Stomach (tissue), 9 donors: Measurements from ENCODE around the gene TRAM2. TPM values are rescaled to one million over a fixed set of nuclear protein-coding genes. Genes with fewer than 3 reads are reported as not detected.

ENCODE experiments used
- DNase-seq, 2 donors: peaks; one replicate each; pipeline versions ENCODE4 v3.0.0 to v3.0.0-alpha.2; 2013 to 2019
- H3K27ac ChIP-seq, 5 donors: fragments of 200-600 bp in 4 of 5; sonication (generic) in 4 of 5; one replicate each; pipeline ENCODE4 v1.5.1; 2013 to 2019; ENCODE audit warnings: mild to moderate bottlenecking in 1 of 5, moderate library complexity in 1 of 5
- H3K27me3 ChIP-seq, 3 donors: fragments of 200-600 bp; sonication (generic); one replicate each; pipeline ENCODE4 v1.5.1; 2017 to 2019; ENCODE audit warnings: mixed run types in 1 of 3
- H3K36me3 ChIP-seq, 4 donors: fragments of 200-600 bp; sonication (generic); 1 replicate in 3 of 4; 2 replicates in 1 of 4; pipeline ENCODE4 v1.5.1; 2016 to 2019
- H3K4me1 ChIP-seq, 4 donors: fragments of 200-600 bp; sonication (generic); one replicate each; pipeline ENCODE4 v1.5.1; 2016 to 2019
- H3K4me3 ChIP-seq, 4 donors: fragments of 200-600 bp; sonication (generic) in 3 of 4; one replicate each; pipeline ENCODE4 v1.5.1; 2016 to 2019; ENCODE audit warnings: mild to moderate bottlenecking in 1 of 4
- H3K9me3 ChIP-seq, 4 donors: fragments of 200-600 bp; sonication (generic); one replicate each; pipeline ENCODE4 v1.5.1; 2016 to 2019
- CTCF ChIP-seq, 7 experiments: fragments of 450-650 bp in 4 of 7; fragments of 200-600 bp in 3 of 7; sonication (generic) in 3 of 7; IDR thresholded peaks; one replicate each; pipeline ENCODE4 v1.5.1; 2016 to 2019; ENCODE audit warnings: antibody characterized with exemption in 7 of 7, control low read depth in 2 of 7, mild to moderate bottlenecking in 1 of 7
- EP300 ChIP-seq: sonication (generic); formaldehyde crosslinking; IDR thresholded peaks from one replicate; pipeline ENCODE4 v1.6.1; 2017; ENCODE audit warnings: antibody characterized with exemption
- POLR2A ChIP-seq, 4 donors: fragments of 450-650 bp; IDR thresholded peaks; one replicate each; pipeline ENCODE4 v1.6.1; 2016; ENCODE audit warnings: antibody characterized with exemption in 4 of 4, control low read depth in 2 of 4, mild to moderate bottlenecking in 1 of 4, moderate library complexity in 1 of 4
- POLR2AphosphoS5 ChIP-seq, 3 donors: sonication (generic); formaldehyde crosslinking; IDR thresholded peaks; one replicate each; pipeline ENCODE4 v1.6.1; 2016; ENCODE audit warnings: antibody characterized with exemption in 3 of 3
- WGBS, 5 donors: extraction: QIAGEN DNeasy Blood & Tissue Kit in 3 of 5; methylation state at CpG; one replicate each; pipeline versions ENCODE4 v1.1.5 to v1.1.7; 2013 to 2018; 5-methylcytosine and 5-hydroxymethylcytosine counted together
- intact Hi-C: fragments of 100-400 bp; cut with DNase I; formaldehyde crosslinking; loops from one replicate; pipeline ENCODE4 v1.15.1; 2023; ENCODE audit warnings: low total_unique reads
- polyA plus RNA-seq, 3 donors: library from polyadenylated mRNA; stranded (reverse); fragments of 200-250 nt; gene quantifications; one replicate each; pipeline ENCODE4 v1.2.3, GENCODE V29; 2013
- total RNA-seq, 5 donors: library from RNA; depleted of rRNA; stranded (reverse); fragments of >200 nt; gene quantifications; one replicate each; pipeline versions ENCODE4 v1.1.0 to v1.2.3, GENCODE V29; 2014 to 2016
- donor health status: healthy with polysubstance abuse.
- donor health status: Bipolar disorder and iron deficiency.
- donor health status: healthy.

TRAM2 gene
- total and polyA plus RNA-seq, 8 donors: 1.4 to 14.1 (median 4.3) TPM

- Histone ChIP-seq H3K27ac (no peak overlapping the region), H3K36me3 (peaks cover 0 to 14% (median 9%) of the 10 kb centered on the region in 4 donors), H3K27me3 (no peaks in the 10 kb centered on the region), H3K4me1 (peaks cover 6 to 22% (median 15%) of the 10 kb centered on the region in 4 donors), H3K9me3 (no peaks in the 10 kb centered on the region), H3K4me3 (no peak overlapping the region)
- intact Hi-C loops: no loop called here
- 92 to 94% (median 93%) methylated on average over 7 of the region's 7 CpGs for WGBS, 5 donors
- TF ChIP-seq POLR2AphosphoS5 (IDR thresholded peaks at IDR 0.05): no peak
- no peak for TF ChIP-seq POLR2A (IDR thresholded peaks at IDR 0.05)
- TF ChIP-seq EP300: no peak
- no peak for TF ChIP-seq CTCF (IDR thresholded peaks at IDR 0.05)
- DNase-seq: no peak
Observed at GRCh38 chr6:52580905-52581304, 4.0 kb upstream of the TRAM2 start.

DNA sequence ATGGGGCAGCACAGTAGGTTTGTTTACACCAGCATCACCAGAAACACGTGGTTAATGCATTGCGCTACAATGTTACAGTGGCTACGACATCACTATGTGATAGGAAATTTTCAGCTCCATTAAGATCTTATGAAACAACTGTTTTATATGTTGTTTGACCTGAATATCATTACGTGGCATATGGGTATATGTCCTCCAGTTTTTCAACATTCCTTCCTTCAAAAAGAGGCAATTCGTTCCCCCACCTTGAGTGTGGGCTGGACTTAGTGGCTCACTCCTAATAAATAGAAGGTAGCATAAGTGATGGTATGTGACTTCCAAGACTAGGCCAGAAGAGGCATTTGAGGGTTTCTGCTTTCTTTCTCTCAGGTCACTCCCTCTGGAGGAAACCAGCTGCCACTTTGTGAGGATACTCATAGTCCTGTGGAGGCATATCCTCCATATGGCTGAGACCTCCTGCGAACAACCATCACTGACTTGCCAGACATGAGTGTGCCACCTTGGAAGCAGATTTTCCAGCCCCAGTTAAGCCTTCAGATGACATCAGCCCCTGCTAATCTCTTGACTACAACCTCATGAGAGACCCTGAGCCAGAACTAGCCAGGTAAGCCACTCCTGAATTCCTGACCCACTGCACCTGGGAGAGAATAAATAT, 2.3 kb upstream of the TRAM2 start:
- H3K27ac ChIP-seq: no peak overlapping the region
- WGBS, 5 donors: 88 to 95% (median 92%) methylated on average over 6 of the region's 6 CpGs
- H3K4me1 ChIP-seq: peaks cover 24 to 39% (median 33%) of the 10 kb centered on the region in 4 donors
- H3K36me3 ChIP-seq: peaks cover 0 to 14% (median 9%) of the 10 kb centered on the region in 4 donors
- no peaks in the 10 kb centered on the region for H3K9me3 ChIP-seq
- H3K27me3 ChIP-seq: no peaks in the 10 kb centered on the region
- intact Hi-C loops: loop anchor here (10.0 kb wide), 1 partner anchor 74 kb away; no protein-coding TSS in a partner anchor
- TF ChIP-seq POLR2A (IDR thresholded peaks at IDR 0.05) (no peak), EP300 (no peak), CTCF (IDR thresholded peaks at IDR 0.05) (no peak), POLR2AphosphoS5 (IDR thresholded peaks at IDR 0.05) (no peak)
- DNase-seq: no peak
- H3K4me3 ChIP-seq: no peak overlapping the region

- Histone ChIP-seq H3K27me3 (no peaks in the 10 kb centered on the region), H3K9me3 (no peaks in the 10 kb centered on the region), H3K36me3 (peaks cover 0 to 13% (median 8%) of the 10 kb centered on the region in 4 donors), H3K4me1 (peaks cover 35 to 51% (median 45%) of the 10 kb centered on the region in 4 donors), H3K27ac (peak overlapping the region; percentile 96 to 99 (median 99)), H3K4me3 (peak overlapping the region; percentile 76 to 91 (median 90))
- intact Hi-C loops: loop anchor here (10.0 kb wide), 1 partner anchor 73 kb away; no protein-coding TSS in a partner anchor
- TF ChIP-seq EP300 (no peak), CTCF (IDR thresholded peaks at IDR 0.05) (no peak), POLR2A (IDR thresholded peaks at IDR 0.05) (no peak), POLR2AphosphoS5 (IDR thresholded peaks at IDR 0.05) (no peak)
- peak in 1 of 2 donors; percentile 28 for DNase-seq
- 35 to 44% (median 39%) methylated on average over 9 of the region's 9 CpGs for WGBS, 5 donors
Observed at GRCh38 chr6:52577778-52578463, 1.1 kb upstream of the TRAM2 start.

DNA sequence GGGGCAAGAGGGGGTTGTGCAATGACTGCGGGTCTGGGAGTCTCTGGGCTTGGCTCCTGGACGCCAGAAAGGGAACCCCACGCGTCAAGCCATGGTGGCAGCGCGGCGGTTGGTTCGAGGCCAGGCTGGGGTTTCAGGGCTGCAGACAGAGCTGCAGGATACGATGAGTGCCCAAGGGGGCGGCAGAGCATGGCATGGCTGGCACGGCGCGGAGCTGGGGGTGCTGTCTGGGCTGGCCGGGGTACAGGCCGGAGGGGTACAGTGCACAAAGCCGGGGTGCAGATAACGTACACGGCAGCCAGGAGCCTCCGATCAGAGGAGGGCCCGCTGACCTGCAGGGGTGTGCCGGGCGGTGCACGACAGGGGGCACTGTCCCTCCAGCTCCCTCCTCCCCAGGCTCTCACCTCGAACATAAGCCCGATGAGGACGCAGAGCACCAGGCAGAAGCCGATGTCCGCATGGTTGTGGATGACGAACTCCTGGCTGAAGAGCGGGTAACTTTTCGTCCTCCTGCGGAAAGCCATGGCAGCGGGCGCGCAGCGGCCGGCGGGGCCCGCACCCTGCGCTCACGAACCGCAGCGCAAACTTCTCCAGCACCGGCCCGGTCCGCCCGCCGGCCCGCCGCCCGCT, 353 bp downstream of the TRAM2 start:
- WGBS, 5 donors: 1 to 4% (median 3%) methylated on average over 37 to 51 of the region's 51 CpGs
- H3K27ac ChIP-seq: peak overlapping the region; percentile 26 to 99 (median 99)

More for the DNA sequence above, 353 bp downstream of the TRAM2 start:
- intact Hi-C loops: loop anchor here (10.0 kb wide), 1 partner anchor 72 kb away; no protein-coding TSS in a partner anchor
- Histone ChIP-seq H3K36me3 (peaks cover 0 to 4% (median 2%) of the 10 kb centered on the region in 4 donors), H3K4me1 (peaks cover 37 to 63% (median 52%) of the 10 kb centered on the region in 4 donors), H3K9me3 (no peaks in the 10 kb centered on the region), H3K4me3 (peak overlapping the region; percentile 76 to 91 (median 90)), H3K27me3 (no peaks in the 10 kb centered on the region)
- TF ChIP-seq EP300: no peak
- TF ChIP-seq POLR2AphosphoS5 (IDR thresholded peaks at IDR 0.05): peak in 2 of 3 donors; percentile 14 to 34
- no peak for TF ChIP-seq POLR2A (IDR thresholded peaks at IDR 0.05)
- peak in 4 of 7 experiments; percentile 20 to 62 (median 34) for TF ChIP-seq CTCF (IDR thresholded peaks at IDR 0.05)
- peak; percentile 54 to 88 for DNase-seq
